Adipocyte (in vitro differentiated cells): ENCODE measurements around the gene NUDT1.

Source experiments
- DNase-seq: peaks from one replicate; pipeline ENCODE4 v3.0.0-alpha.2; 2015; ENCODE audit warnings: low read depth
- H3K27me3 ChIP-seq: replicated peaks from 2 replicates; pipeline ENCODE4 v1.7.0; 2013; ENCODE audit warnings: mild to moderate bottlenecking, low read length, moderate library complexity; ENCODE audit not compliant: control insufficient read depth, insufficient read depth
- H3K36me3 ChIP-seq: 2 replicates; pipeline ENCODE4 v1.7.0; 2013; ENCODE audit warnings: low read length, mild to moderate bottlenecking, moderate library complexity; ENCODE audit not compliant: control insufficient read depth, insufficient read depth, severe bottlenecking
- H3K4me1 ChIP-seq: 2 replicates; pipeline ENCODE4 v1.7.0; 2013; ENCODE audit warnings: mild to moderate bottlenecking, low read length, moderate library complexity; ENCODE audit not compliant: control insufficient read depth, insufficient read depth
- H3K4me3 ChIP-seq: 2 replicates; pipeline ENCODE4 v1.7.0; 2013; ENCODE audit warnings: mild to moderate bottlenecking, low read length, moderate library complexity
- H3K9ac ChIP-seq: 2 replicates; pipeline ENCODE4 v1.7.0; 2013; ENCODE audit warnings: mild to moderate bottlenecking, low read length, moderate library complexity
- H3K9me3 ChIP-seq: 2 replicates; pipeline ENCODE4 v1.7.0; 2013; ENCODE audit warnings: mild to moderate bottlenecking, low read length, moderate library complexity; ENCODE audit not compliant: control insufficient read depth

The NUDT1 gene

GRCh38 chr7:2290877-2291276 is 48.9 kb downstream of the NUDT1 start:
- DNase-seq = no peak
- Histone ChIP-seq H3K27me3 (no peaks in the 10 kb centered on the region), H3K4me3 (no peak overlapping the region)

GRCh38 chr7:2295936-2296620 is 54.1 kb downstream of the NUDT1 start:
- Histone ChIP-seq H3K4me3 (no peak overlapping the region), H3K36me3 (no peaks in the 10 kb centered on the region), H3K9me3 (no peaks in the 10 kb centered on the region), H3K27me3 (no peaks in the 10 kb centered on the region), H3K9ac (no peak overlapping the region), H3K4me1 (peaks cover 17% of the 10 kb centered on the region)
- DNase-seq = peak; percentile 23

More at GRCh38 chr7:2290877-2291276, 48.9 kb downstream of the NUDT1 start:
- H3K4me1 ChIP-seq = peaks cover 8% of the 10 kb centered on the region
- no peaks in the 10 kb centered on the region for H3K9me3 ChIP-seq
- no peak overlapping the region for H3K9ac ChIP-seq
- H3K36me3 ChIP-seq = no peaks in the 10 kb centered on the region

- H3K4me1 ChIP-seq = peaks cover 18% of the 10 kb centered on the region
- no peaks in the 10 kb centered on the region for H3K9me3 ChIP-seq
- DNase-seq = no peak
- H3K27me3 ChIP-seq = no peaks in the 10 kb centered on the region
- no peak overlapping the region for H3K9ac ChIP-seq
- H3K4me3 ChIP-seq = no peak overlapping the region
- no peaks in the 10 kb centered on the region for H3K36me3 ChIP-seq
These were observed 54.8 kb downstream of the NUDT1 start for GRCh38 chr7:2296832-2297231.

- Histone ChIP-seq H3K4me1 (peaks cover 18% of the 10 kb centered on the region), H3K4me3 (peak overlapping the region; percentile 62), H3K27me3 (no peaks in the 10 kb centered on the region), H3K9me3 (no peaks in the 10 kb centered on the region), H3K36me3 (no peaks in the 10 kb centered on the region), H3K9ac (peak overlapping the region; percentile 63)
- peak; percentile 82 for DNase-seq
These were observed 57.3 kb downstream of the NUDT1 start for GRCh38 chr7:2299131-2299829.

- Histone ChIP-seq H3K9ac (no peak overlapping the region), H3K4me1 (peaks cover 23% of the 10 kb centered on the region), H3K27me3 (no peaks in the 10 kb centered on the region), H3K36me3 (no peaks in the 10 kb centered on the region), H3K4me3 (no peak overlapping the region), H3K9me3 (no peaks in the 10 kb centered on the region)
- DNase-seq = no peak
These were observed 58.0 kb downstream of the NUDT1 start for GRCh38 chr7:2299870-2300512.
